ENCODE data around the gene TAS1R2. TPM values are rescaled to one million over a fixed set of nuclear protein-coding genes. Genes with fewer than 3 reads are reported as not detected.
A peak's percentile ranks its signal among the peaks of the same experiment; 100 is the strongest.

The TAS1R2 gene
- total RNA-seq, 3 donors from 2014 or later (not counting 1 experiment from before 2014, with no cell fraction given) = not detected

DNA sequence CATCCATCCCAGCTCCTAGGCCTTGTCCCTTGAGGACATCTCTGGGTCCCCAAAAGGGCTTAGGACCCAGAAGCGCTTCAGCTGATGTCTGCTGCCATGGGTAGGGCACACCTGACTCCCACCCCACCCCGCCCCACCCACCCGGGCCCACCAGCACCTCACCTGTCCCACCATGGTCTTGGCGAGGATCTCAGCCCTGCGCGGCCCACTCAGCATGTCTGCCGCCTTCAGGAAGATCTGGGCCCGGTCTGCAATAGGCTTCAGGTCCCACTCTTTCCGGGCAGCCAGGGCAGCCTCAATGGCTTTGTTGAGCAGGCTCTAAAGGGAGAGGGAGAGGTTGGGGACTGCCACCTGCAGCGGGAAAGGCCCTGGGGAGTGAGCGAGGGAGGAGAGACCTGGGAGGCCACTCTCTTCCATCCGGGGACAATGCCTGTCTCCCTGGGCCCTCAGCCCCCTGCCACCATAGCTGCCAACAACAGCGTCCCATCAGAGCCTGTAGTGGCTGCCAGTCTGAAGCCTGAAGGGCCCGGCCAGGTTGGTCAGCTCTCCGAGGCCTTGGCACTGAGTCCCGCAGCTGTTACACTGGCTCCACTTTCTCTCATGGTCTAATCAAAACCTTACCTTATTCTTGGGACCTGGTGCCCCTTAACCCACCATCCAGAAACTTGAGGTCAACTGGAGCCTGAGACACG, 26.0 kb upstream of the TAS1R2 start:
- H3K4me1 ChIP-seq (ENCODE audit: control insufficient read depth, insufficient read depth, low read length) = no peaks in the 10 kb centered on the region
- Mint-ChIP-seq H3K4me3 (no peak overlapping the region), H3K4me1 (no peaks in the 10 kb centered on the region), H3K36me3 (no peaks in the 10 kb centered on the region), H3K27ac (no peak overlapping the region), H3K27me3 (ENCODE audit: low read depth in 2 of 2) (no peaks in the 10 kb centered on the region), H3K9me3 (no peaks in the 10 kb centered on the region)
- TF ChIP-seq, protein P1, sequence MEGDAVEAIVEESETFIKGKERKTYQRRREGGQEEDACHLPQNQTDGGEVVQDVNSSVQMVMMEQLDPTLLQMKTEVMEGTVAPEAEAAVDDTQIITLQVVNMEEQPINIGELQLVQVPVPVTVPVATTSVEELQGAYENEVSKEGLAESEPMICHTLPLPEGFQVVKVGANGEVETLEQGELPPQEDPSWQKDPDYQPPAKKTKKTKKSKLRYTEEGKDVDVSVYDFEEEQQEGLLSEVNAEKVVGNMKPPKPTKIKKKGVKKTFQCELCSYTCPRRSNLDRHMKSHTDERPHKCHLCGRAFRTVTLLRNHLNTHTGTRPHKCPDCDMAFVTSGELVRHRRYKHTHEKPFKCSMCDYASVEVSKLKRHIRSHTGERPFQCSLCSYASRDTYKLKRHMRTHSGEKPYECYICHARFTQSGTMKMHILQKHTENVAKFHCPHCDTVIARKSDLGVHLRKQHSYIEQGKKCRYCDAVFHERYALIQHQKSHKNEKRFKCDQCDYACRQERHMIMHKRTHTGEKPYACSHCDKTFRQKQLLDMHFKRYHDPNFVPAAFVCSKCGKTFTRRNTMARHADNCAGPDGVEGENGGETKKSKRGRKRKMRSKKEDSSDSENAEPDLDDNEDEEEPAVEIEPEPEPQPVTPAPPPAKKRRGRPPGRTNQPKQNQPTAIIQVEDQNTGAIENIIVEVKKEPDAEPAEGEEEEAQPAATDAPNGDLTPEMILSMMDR (IDR thresholded peaks at IDR 0.05) = no peak
- intact Hi-C loops (cut with micrococcal nuclease) = no loop called here
- H3K4me3 ChIP-seq (ENCODE audit: low read length) = no peak overlapping the region
- DNase-seq (no peak), ATAC-seq (no peak)
- H3K27ac ChIP-seq (ENCODE audit: low read length) = no peak overlapping the region
- 91% methylated on average over 14 of the region's 17 CpGs for WGBS (ENCODE audit: insufficient coverage)
- H3K36me3 ChIP-seq (ENCODE audit: control insufficient read depth, insufficient read depth, low read length) = no peaks in the 10 kb centered on the region
- H3K27me3 ChIP-seq (ENCODE audit: control insufficient read depth, insufficient read depth, low read length) = no peaks in the 10 kb centered on the region
- no peaks in the 10 kb centered on the region for H3K9me3 ChIP-seq (ENCODE audit: control insufficient read depth, insufficient read depth, low read length)

DNA sequence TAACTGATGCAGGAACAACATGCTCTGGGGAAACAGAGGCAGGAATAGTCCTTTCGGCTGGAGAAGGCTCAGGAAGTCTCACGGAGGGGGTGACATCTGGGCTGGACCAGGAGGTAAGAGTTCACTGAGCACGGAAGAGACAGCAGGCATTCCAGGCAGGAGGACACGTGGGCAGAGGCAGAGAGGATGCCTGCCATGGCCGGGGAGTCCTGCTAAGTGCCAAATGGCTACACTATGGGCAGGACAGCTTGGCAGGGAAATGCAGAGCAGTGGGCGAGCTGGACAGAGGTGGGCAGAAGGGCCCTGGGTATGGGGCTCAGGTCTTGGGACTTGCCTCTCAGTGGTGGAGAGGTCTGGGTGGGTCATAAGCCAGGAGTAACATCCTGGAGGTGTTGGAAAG, 25.3 kb upstream of the TAS1R2 start:
- H3K27me3 Mint-ChIP-seq (ENCODE audit: low read depth in 2 of 2) = no peaks in the 10 kb centered on the region

DNA sequence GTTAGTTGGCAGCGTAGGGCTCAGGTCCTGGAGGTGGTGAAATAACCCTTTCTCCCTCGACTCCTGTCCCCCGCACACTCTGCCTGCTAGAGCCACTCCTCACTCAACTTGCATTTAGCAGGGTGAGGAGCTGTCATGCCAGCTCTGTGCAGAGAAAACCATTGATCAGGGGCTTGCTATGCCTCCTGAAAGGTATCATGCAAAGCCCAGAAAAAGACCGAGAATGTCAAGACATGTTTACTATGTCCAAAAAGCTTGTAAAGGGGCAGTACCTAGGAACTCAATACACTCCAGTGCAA, 24.9 kb upstream of the TAS1R2 start:
- Histone ChIP-seq H3K27ac (ENCODE audit: low read length) (no peak overlapping the region), H3K27me3 (ENCODE audit: control insufficient read depth, insufficient read depth, low read length) (no peaks in the 10 kb centered on the region), H3K4me3 (ENCODE audit: low read length) (no peak overlapping the region), H3K9me3 (ENCODE audit: control insufficient read depth, insufficient read depth, low read length) (no peaks in the 10 kb centered on the region), H3K36me3 (ENCODE audit: control insufficient read depth, insufficient read depth, low read length) (no peaks in the 10 kb centered on the region), H3K4me1 (ENCODE audit: control insufficient read depth, insufficient read depth, low read length) (no peaks in the 10 kb centered on the region)
- no peaks in the 10 kb centered on the region for H3K36me3 Mint-ChIP-seq
- intact Hi-C loops (cut with micrococcal nuclease) = loop anchor here (1.0 kb wide), 1 partner anchor 88 kb away; no protein-coding TSS in a partner anchor
- DNase-seq (no peak), ATAC-seq (peak in 1 of 3 donors; percentile 22)
- no peak overlapping the region for H3K4me3 Mint-ChIP-seq
- no peaks in the 10 kb centered on the region for H3K27me3 Mint-ChIP-seq (ENCODE audit: low read depth in 2 of 2)
- H3K9me3 Mint-ChIP-seq = no peaks in the 10 kb centered on the region
- TF ChIP-seq, protein P1 (IDR thresholded peaks at IDR 0.05) = peak; percentile 43
- H3K27ac Mint-ChIP-seq = no peak overlapping the region
- WGBS (ENCODE audit: insufficient coverage) = 81% methylated on average over 4 of the region's 4 CpGs
- no peaks in the 10 kb centered on the region for H3K4me1 Mint-ChIP-seq

More for the DNA sequence above, 25.3 kb upstream of the TAS1R2 start:
- no peaks in the 10 kb centered on the region for H3K4me1 ChIP-seq (ENCODE audit: control insufficient read depth, insufficient read depth, low read length)
- DNase-seq = no peak
- no peak overlapping the region for H3K27ac ChIP-seq (ENCODE audit: low read length)
- no peaks in the 10 kb centered on the region for H3K27me3 ChIP-seq (ENCODE audit: control insufficient read depth, insufficient read depth, low read length)
- TF ChIP-seq, protein P1 (IDR thresholded peaks at IDR 0.05) = no peak
- Mint-ChIP-seq H3K9me3 (no peaks in the 10 kb centered on the region), H3K27ac (no peak overlapping the region), H3K4me3 (no peak overlapping the region), H3K4me1 (no peaks in the 10 kb centered on the region), H3K36me3 (no peaks in the 10 kb centered on the region)
- no peaks in the 10 kb centered on the region for H3K36me3 ChIP-seq (ENCODE audit: control insufficient read depth, insufficient read depth, low read length)
- ATAC-seq = no peak
- no peaks in the 10 kb centered on the region for H3K9me3 ChIP-seq (ENCODE audit: control insufficient read depth, insufficient read depth, low read length)
- intact Hi-C loops (cut with micrococcal nuclease) = loop anchor here (1.0 kb wide), 1 partner anchor 88 kb away; no protein-coding TSS in a partner anchor
- WGBS (ENCODE audit: insufficient coverage) = 88% methylated on average over 6 of the region's 6 CpGs
- H3K4me3 ChIP-seq (ENCODE audit: low read length) = no peak overlapping the region

Data from natural killer cell (primary cell).